Thyroid gland (tissue), 4 donors: Measurements from ENCODE around the gene SLC38A1. TPM values are rescaled to one million over a fixed set of nuclear protein-coding genes. Genes with fewer than 3 reads are reported as not detected.
A peak's percentile ranks its signal among the peaks of the same experiment; 100 is the strongest.

ENCODE experiments used
- DNase-seq, 2 donors: peaks; one replicate each; pipeline ENCODE4 v3.0.0-alpha.2; 2019
- H3K27ac ChIP-seq, 3 donors: fragments of 200-600 bp; sonication (generic); 1 replicate in 2 of 3; 2 replicates in 1 of 3; pipeline ENCODE4 v1.5.1; 2016 to 2019; ENCODE audit warnings: mild to moderate bottlenecking in 1 of 3, moderate library complexity in 1 of 3
- H3K27me3 ChIP-seq: fragments of 200-600 bp; sonication (generic); one replicate; pipeline ENCODE4 v1.5.1; 2019
- H3K36me3 ChIP-seq, 2 donors: fragments of 200-600 bp; sonication (generic); one replicate each; pipeline ENCODE4 v1.5.1; 2016 to 2019
- H3K4me1 ChIP-seq, 2 donors: fragments of 200-600 bp; sonication (generic); one replicate each; pipeline ENCODE4 v1.5.1; 2017 to 2019
- H3K4me3 ChIP-seq, 3 donors: fragments of 200-600 bp; sonication (generic); replicated peaks in 1 of 3; 1 replicate in 2 of 3; 2 replicates in 1 of 3; pipeline ENCODE4 v1.5.1; 2016; ENCODE audit warnings: mild to moderate bottlenecking in 1 of 3
- H3K9me3 ChIP-seq: fragments of 200-600 bp; sonication (generic); one replicate; pipeline ENCODE4 v1.5.1; 2017
- POLR2A ChIP-seq, 2 donors: fragments of 450-650 bp; IDR thresholded peaks; one replicate each; pipeline ENCODE4 v1.6.1; 2017; ENCODE audit warnings: antibody characterized with exemption in 2 of 2, mild to moderate bottlenecking in 2 of 2, moderate library complexity in 1 of 2
- WGBS, 2 donors: methylation state at CpG; one replicate each; pipeline ENCODE4 v1.1.5; 2017; 5-methylcytosine and 5-hydroxymethylcytosine counted together
- intact Hi-C: fragments of 100-400 bp; cut with DNase I; formaldehyde crosslinking; loops from one replicate; pipeline ENCODE4 v1.15.1; 2023
- total RNA-seq, 4 donors: library from RNA; depleted of rRNA; stranded (reverse); fragments of >200 nt; gene quantifications; one replicate each; pipeline ENCODE4 v1.2.3, GENCODE V29; 2016
- TF ChIP-seq, protein P1 (sequence below), 6 experiments: fragments of 200-600 bp in 3 of 6; fragments of 450-650 bp in 3 of 6; sonication (generic) in 3 of 6; IDR thresholded peaks; one replicate each; pipeline ENCODE4 v1.5.1; 2016 to 2019; ENCODE audit warnings: antibody characterized with exemption in 6 of 6, mild to moderate bottlenecking in 2 of 6, inconsistent platforms in 1 of 6, moderate library complexity in 1 of 6

SLC38A1 gene
- total RNA-seq, 4 donors from 2014 or later: 101 to 282 (median 120) TPM

- no peak for DNase-seq
- no peaks in the 10 kb centered on the region for H3K36me3 ChIP-seq
- H3K27ac ChIP-seq: peak overlapping the region; percentile 80 to 93 (median 90)
- intact Hi-C loops: loop anchor here (5.0 kb wide), 1 partner anchor 144 kb away; no protein-coding TSS in a partner anchor
- H3K4me1 ChIP-seq: peaks cover 29 to 31% of the 10 kb centered on the region in 2 donors
- H3K4me3 ChIP-seq: no peak overlapping the region
- no peaks in the 10 kb centered on the region for H3K9me3 ChIP-seq
- no peaks in the 10 kb centered on the region for H3K27me3 ChIP-seq
- TF ChIP-seq, protein P1, sequence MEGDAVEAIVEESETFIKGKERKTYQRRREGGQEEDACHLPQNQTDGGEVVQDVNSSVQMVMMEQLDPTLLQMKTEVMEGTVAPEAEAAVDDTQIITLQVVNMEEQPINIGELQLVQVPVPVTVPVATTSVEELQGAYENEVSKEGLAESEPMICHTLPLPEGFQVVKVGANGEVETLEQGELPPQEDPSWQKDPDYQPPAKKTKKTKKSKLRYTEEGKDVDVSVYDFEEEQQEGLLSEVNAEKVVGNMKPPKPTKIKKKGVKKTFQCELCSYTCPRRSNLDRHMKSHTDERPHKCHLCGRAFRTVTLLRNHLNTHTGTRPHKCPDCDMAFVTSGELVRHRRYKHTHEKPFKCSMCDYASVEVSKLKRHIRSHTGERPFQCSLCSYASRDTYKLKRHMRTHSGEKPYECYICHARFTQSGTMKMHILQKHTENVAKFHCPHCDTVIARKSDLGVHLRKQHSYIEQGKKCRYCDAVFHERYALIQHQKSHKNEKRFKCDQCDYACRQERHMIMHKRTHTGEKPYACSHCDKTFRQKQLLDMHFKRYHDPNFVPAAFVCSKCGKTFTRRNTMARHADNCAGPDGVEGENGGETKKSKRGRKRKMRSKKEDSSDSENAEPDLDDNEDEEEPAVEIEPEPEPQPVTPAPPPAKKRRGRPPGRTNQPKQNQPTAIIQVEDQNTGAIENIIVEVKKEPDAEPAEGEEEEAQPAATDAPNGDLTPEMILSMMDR (IDR thresholded peaks at IDR 0.05): no peak
- TF ChIP-seq POLR2A (IDR thresholded peaks at IDR 0.05): no peak
- WGBS, 2 donors: 74 to 76% methylated on average over 1 of the region's 1 CpG
Observed at GRCh38 chr12:46158501-46158900, 110.3 kb downstream of the SLC38A1 start.

DNA sequence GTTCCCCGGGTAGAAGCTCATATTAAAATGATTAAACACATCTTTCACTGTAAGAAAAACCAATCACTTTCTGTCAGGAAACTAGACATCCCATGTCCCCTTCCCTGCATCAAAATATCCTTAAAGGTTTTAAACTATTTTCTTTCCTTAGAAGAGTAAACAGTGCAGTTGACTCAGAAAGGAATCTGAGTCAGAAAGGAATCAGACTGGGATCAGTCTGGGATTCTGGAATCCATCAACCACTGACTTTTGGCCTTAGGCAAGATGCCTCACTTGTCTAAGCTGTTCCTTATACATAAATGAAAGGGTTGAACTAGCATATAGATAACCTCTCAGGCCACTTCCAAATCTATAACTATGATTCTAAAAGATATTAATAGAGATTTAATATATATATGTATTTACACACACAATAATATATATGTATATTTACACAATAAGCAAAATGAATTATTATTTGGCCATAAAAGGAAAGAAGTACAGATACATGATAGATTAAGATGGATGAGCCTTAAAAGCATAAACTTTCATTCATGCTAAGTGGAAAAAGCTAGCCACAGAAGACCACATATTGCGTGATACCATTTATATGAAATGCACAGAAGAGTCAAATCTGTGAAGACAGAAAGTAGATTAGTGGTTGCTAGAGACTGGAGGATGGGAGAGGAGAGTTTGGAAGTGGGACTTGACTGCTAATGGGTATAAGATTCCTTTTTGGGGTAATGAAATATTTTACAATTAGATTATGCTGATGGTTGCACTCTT lies 114.4 kb downstream of the SLC38A1 start:
- H3K27ac ChIP-seq: no peak overlapping the region
- TF ChIP-seq, protein P1 (IDR thresholded peaks at IDR 0.05): no peak
- no peak for TF ChIP-seq POLR2A (IDR thresholded peaks at IDR 0.05)
- H3K4me3 ChIP-seq: no peak overlapping the region
- H3K36me3 ChIP-seq: no peaks in the 10 kb centered on the region
- H3K27me3 ChIP-seq: no peaks in the 10 kb centered on the region
- 75 to 79% methylated on average over 2 of the region's 2 CpGs for WGBS, 2 donors
- H3K4me1 ChIP-seq: peaks cover 9 to 10% of the 10 kb centered on the region in 2 donors
- intact Hi-C loops: no loop called here
- DNase-seq: no peak
- no peaks in the 10 kb centered on the region for H3K9me3 ChIP-seq

DNA sequence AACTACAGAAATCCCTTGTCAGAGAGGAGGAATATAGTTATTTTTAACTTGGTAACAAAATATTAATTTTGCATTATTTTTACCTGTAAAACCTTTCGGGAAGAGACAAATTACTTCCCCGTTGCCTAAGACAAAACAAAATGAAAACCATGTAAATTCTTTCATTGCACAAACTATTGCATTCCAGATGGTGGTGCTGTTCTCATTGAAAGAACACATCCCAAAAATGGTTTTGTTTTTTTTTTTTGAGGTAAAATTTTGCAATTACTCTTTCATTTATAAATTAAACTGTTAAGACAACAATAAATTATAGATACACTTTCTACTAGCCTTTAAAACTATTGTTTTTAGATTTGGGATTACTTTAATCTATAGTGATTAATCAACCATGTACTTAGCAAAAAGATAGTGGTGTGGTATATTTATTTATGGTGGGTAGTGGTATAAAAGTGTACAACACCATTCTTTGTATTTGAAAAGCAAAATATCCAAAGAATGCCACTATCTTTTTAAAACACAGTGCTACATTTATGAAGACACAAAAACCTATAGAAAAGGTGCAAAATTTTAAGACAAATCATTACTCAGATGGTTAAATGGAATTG lies 115.5 kb downstream of the SLC38A1 start:
- no peak for DNase-seq
- H3K27me3 ChIP-seq: no peaks in the 10 kb centered on the region
- intact Hi-C loops: no loop called here
- H3K4me1 ChIP-seq: peaks cover 0 to 4% of the 10 kb centered on the region in 2 donors
- H3K4me3 ChIP-seq: no peak overlapping the region
- no peaks in the 10 kb centered on the region for H3K9me3 ChIP-seq
- no peak overlapping the region for H3K27ac ChIP-seq
- 23 to 24% methylated on average over 2 of the region's 2 CpGs for WGBS, 2 donors
- H3K36me3 ChIP-seq: no peaks in the 10 kb centered on the region
- TF ChIP-seq POLR2A (IDR thresholded peaks at IDR 0.05): no peak
- TF ChIP-seq, protein P1 (IDR thresholded peaks at IDR 0.05): peak; percentile 11 to 84 (median 66)

GRCh38 chr12:46152456-46152855 lies 116.4 kb downstream of the SLC38A1 start:
- H3K4me1 ChIP-seq: peaks cover 0 to 2% of the 10 kb centered on the region in 2 donors
- no peaks in the 10 kb centered on the region for H3K36me3 ChIP-seq
- no peak overlapping the region for H3K4me3 ChIP-seq
- intact Hi-C loops: no loop called here
- no peak for DNase-seq
- H3K9me3 ChIP-seq: no peaks in the 10 kb centered on the region
- no peaks in the 10 kb centered on the region for H3K27me3 ChIP-seq
- no peak for TF ChIP-seq POLR2A (IDR thresholded peaks at IDR 0.05)
- TF ChIP-seq, protein P1 (IDR thresholded peaks at IDR 0.05): no peak
- no peak overlapping the region for H3K27ac ChIP-seq
- WGBS, 2 donors: 76 to 77% methylated on average over 1 of the region's 1 CpG

DNA sequence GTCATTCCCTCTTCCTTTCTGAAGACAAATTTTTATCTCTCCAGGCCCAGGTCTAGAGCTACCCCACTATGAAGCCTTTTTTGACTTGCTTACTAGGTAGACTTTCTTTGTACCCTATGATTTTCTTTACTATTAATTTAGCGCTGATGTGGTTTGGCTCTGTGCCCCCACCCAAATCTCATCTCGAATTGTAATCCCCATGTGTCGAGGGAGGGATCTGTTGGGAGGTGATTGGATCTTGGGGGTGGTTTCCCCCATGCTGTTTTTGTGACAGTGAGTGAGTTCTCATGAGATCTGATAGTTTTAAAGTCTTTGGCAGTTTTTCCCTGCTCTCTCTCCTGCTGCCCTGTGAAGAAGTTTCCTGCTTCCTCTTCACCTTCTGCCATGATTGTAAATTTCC lies 118.1 kb downstream of the SLC38A1 start:
- no peak overlapping the region for H3K4me3 ChIP-seq
- H3K36me3 ChIP-seq: no peaks in the 10 kb centered on the region
- no peak overlapping the region for H3K27ac ChIP-seq
- DNase-seq: no peak
- H3K4me1 ChIP-seq: no peaks in the 10 kb centered on the region
- 78 to 79% methylated on average over 3 of the region's 3 CpGs for WGBS, 2 donors
- no peaks in the 10 kb centered on the region for H3K9me3 ChIP-seq
- intact Hi-C loops: no loop called here
- no peaks in the 10 kb centered on the region for H3K27me3 ChIP-seq
- no peak for TF ChIP-seq POLR2A (IDR thresholded peaks at IDR 0.05)
- TF ChIP-seq, protein P1 (IDR thresholded peaks at IDR 0.05): no peak
